ENCODE measurements around the gene PPP6R1. TPM values are rescaled to one million over a fixed set of nuclear protein-coding genes. Genes with fewer than 3 reads are reported as not detected.
"Not testable (repeated sequence)": the region's sequence is repeated elsewhere in the genome, so short reads cannot be mapped to it uniquely, and the experiment has no call there.

Gene PPP6R1
- total RNA-seq, 1 donor from 2014 or later, result 43.0 TPM

GRCh38 chr19:55228403-55229031 lies 30.3 kb downstream of the PPP6R1 start, which contains the start of gene TMEM86B:
Gene TMEM86B, minus strand, starts transcription at chr19:55228763. Its CDS starts 22 bp downstream, at chr19:55228741.
- no peak for DNase-seq (ENCODE audit: low spot score)
- intact Hi-C loops (cut with DNase I), result no loop called here

GRCh38 chr19:55228015-55228391 lies 30.8 kb downstream of the PPP6R1 start:
- DNase-seq (ENCODE audit: low spot score), result no peak
- intact Hi-C loops (cut with DNase I), result no loop called here

- intact Hi-C loops (cut with DNase I), result no loop called here
- no peak for DNase-seq (ENCODE audit: low spot score)
These were observed 31.4 kb downstream of the PPP6R1 start for GRCh38 chr19:55227241-55228014.

- intact Hi-C loops (cut with DNase I), result no loop called here
- no peak for DNase-seq (ENCODE audit: low spot score)
These were observed 32.0 kb downstream of the PPP6R1 start for GRCh38 chr19:55226788-55227187.

- DNase-seq (ENCODE audit: low spot score), result no peak
- intact Hi-C loops (cut with DNase I), result no loop called here
These were observed 32.5 kb downstream of the PPP6R1 start for GRCh38 chr19:55226273-55226672.

GRCh38 chr19:55225415-55225958 lies 33.3 kb downstream of the PPP6R1 start:
- intact Hi-C loops (cut with DNase I), result no loop called here

GRCh38 chr19:55224679-55225414 lies 34.0 kb downstream of the PPP6R1 start:
- DNase-seq (ENCODE audit: low spot score); intact Hi-C loops (cut with DNase I): not testable (repeated sequence)

More at GRCh38 chr19:55225415-55225958, 33.3 kb downstream of the PPP6R1 start:
- DNase-seq (ENCODE audit: low spot score), result no peak

GRCh38 chr19:55224038-55224665 lies 34.7 kb downstream of the PPP6R1 start:
- DNase-seq (ENCODE audit: low spot score), result no peak
- intact Hi-C loops (cut with DNase I), result no loop called here

- intact Hi-C loops (cut with DNase I), result no loop called here
- no peak for DNase-seq (ENCODE audit: low spot score)
These were observed 35.4 kb downstream of the PPP6R1 start for GRCh38 chr19:55223291-55224037.

GRCh38 chr19:55220525-55220924 lies 38.3 kb downstream of the PPP6R1 start:
- intact Hi-C loops (cut with DNase I), result no loop called here

GRCh38 chr19:55216461-55217198 lies 42.2 kb downstream of the PPP6R1 start:
- no peak for DNase-seq (ENCODE audit: low spot score)
- intact Hi-C loops (cut with DNase I), result loop anchor here (2.0 kb wide), 1 partner anchor 42 kb away; the partner anchor contains the start of gene PPP6R1

More at GRCh38 chr19:55220525-55220924, 38.3 kb downstream of the PPP6R1 start:
- DNase-seq (ENCODE audit: low spot score), result no peak

GRCh38 chr19:55213547-55213946 lies 45.3 kb downstream of the PPP6R1 start:
- no peak for DNase-seq (ENCODE audit: low spot score)
- intact Hi-C loops (cut with DNase I), result no loop called here

- intact Hi-C loops (cut with DNase I), result no loop called here
- no peak for DNase-seq (ENCODE audit: low spot score)
These were observed 46.4 kb downstream of the PPP6R1 start for GRCh38 chr19:55212447-55212846.

GRCh38 chr19:55209693-55210472 lies 48.9 kb downstream of the PPP6R1 start:
- intact Hi-C loops (cut with DNase I), result no loop called here
- no peak for DNase-seq (ENCODE audit: low spot score)

- no peak for DNase-seq (ENCODE audit: low spot score)
- intact Hi-C loops (cut with DNase I), result no loop called here
These were observed 49.7 kb downstream of the PPP6R1 start, which contains the start of gene PTPRH for GRCh38 chr19:55208880-55209692. Gene PTPRH, minus strand, starts transcription at chr19:55209501. Its CDS starts 68 bp downstream, at chr19:55209433.

- peak; percentile 89 for DNase-seq (ENCODE audit: low spot score)
- intact Hi-C loops (cut with DNase I), result no loop called here
These were observed 51.9 kb downstream of the PPP6R1 start for GRCh38 chr19:55206664-55207500.

All from cardiac septum (tissue), 1 donor.